Stimulated activated CD8-positive, alpha-beta memory T cell treated with anti-CD3 and anti-CD28 coated beads, Interleukin-7, amount 100 ng/mL, for 24 hours (primary cell): ENCODE results near the gene CCL22.
"Not testable (repeated sequence)": the region's sequence is repeated elsewhere in the genome, so short reads cannot be mapped to it uniquely, and the experiment has no call there.

ENCODE experiments used
- DNase-seq: peaks from one replicate; pipeline ENCODE4 v3.0.0-alpha.2; 2020; ENCODE audit warnings: low read depth

The CCL22 gene, protein sequence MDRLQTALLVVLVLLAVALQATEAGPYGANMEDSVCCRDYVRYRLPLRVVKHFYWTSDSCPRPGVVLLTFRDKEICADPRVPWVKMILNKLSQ

DNA sequence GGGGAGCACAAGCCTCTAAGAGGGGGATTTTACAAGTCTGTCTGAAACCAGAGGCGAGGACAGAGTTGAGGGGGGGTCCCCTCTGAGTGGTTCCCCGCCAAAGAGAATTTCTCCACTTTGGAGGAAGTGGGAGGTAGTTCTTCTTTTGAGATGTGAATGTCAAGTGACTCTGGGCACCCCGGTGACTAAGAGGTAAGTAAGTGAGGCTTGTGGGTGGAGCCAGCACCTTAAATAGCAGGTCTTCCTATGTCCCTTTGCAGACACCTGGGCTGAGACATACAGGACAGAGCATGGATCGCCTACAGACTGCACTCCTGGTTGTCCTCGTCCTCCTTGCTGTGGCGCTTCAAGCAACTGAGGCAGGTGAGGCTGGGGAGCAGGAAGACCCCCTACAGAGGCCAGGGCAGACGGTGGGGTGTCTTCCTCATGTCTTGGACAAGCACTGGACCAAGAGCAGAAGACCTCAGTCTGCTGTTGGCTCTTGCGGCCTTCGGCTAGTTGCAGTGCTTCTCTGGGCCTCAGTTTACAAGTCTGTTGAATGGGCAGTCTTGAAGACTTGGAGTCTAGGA is at the start of gene CCL22:
TSS of gene CCL22 (plus strand) at position 257 of the 569 bp plus-strand sequence. CDS start at position 291, 34 bp downstream.
- no peak for DNase-seq

DNA sequence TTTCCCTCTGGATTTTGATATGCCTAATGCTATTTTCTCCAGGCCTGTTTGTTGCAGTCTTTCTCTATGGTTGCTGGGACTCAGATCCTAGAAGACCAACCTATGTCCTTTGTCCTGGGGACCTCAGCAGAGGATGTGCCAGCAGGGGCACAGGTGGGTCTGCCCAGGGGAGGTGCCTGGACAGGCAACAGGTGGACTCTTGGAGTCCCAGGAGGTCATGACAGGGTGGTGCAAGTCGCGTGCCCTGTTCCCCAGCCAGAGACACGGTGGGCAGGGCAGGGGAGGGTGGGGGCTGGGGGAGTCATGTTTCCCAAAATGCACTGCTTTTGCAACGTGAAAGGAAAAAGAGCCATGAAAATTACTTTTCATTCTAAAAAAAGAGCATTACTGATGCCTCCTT is 47.8 kb upstream of the CCL22 start:
- DNase-seq = no peak

DNA sequence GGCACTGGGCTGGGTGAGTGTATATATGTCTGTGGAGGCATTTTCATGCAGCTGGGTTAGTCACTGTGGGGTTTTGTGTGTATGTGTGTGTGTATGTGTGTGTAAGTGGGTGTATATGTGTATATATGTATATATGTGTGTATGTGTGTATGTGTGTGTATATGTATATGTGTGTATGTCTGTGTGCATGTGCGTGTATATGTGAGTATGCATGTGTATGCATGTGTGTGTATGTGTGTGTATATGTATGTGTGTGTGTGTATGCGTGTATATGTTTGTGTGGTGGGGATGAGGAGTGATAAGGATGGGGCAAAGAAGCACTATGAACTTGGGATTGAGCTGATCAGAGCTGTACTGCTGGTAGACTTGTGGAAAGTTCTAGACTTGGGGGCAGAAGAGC is 45.1 kb upstream of the CCL22 start:
- DNase-seq = no peak

DNA sequence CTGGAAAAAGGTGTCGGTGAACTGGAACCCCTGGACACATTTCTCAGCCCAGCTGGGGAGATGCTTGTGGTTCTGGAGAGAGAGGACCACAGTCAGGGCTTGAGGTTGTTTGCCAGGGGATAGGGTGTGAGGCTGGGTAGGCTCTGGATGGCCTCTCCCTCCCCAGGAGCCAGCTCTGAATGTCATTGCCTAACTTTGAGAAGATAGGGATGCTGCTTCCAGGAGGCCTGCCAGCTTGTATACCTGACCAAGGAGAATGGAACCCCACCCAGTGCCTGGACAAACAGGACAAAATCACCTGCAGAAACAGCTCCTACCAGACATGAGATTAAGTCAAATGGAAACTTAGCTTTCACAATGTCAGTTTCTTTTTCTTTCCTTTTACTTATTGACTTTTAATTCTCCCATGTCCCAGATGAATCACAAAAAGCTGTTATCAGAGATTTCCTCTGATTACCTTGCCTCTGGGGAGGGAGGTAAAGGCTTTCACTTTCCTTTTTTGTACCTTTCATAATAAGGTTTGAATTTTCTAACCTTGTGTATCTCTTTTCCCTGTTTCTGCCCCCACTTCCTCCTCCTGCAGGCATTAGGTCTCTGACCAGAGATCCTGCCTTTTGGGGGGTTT is 44.3 kb upstream of the CCL22 start:
- no peak for DNase-seq

DNA sequence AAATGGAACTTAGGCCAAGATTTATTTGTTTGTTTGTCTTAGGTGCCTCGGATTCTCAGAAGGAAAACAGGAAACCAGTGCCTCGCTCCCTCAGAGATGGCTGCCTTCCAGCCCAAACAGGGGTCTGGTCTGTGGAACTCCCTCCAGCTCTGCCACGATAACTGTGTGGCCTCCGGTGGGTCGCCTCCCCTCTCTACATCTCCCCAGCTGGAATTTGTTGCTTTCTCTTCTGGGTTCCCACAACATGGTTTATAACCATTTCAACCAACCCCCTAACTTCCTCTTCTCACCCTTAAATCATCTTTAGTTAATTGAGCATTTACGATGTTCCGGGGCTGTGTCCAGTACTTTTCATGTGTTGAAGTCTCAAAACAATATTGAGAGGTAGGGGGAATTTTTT is 43.2 kb upstream of the CCL22 start:
- no peak for DNase-seq

DNA sequence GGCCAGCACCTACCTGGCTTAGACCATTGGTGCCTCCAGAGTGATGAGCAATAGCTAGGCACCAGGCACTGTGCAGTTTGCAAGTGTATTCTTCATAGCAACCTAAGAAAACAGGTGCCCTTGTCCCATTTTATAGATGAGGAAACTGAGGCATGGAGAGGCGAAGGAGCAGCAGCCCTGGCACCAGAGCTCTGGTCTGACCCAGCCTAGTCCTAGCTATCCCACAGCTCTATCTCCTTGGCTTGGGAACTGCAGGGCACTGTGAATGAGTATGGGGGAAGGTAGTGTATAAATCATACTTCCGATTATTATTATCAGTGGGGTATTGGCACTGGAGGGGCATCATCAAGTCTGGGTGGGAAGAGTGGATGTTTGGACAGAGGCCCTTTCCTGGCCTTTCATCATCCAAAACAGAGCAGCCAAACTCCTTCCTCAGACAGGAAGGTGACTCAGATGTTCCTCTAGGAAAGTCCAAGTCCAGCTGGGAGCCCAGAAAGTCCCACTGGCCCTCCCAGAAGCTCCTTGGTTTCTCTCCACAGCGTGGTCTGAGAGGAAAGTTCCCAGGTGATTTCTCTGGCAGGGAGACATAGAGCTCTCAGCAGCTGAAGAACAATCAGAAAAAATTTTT is 42.1 kb upstream of the CCL22 start:
- no peak for DNase-seq

DNA sequence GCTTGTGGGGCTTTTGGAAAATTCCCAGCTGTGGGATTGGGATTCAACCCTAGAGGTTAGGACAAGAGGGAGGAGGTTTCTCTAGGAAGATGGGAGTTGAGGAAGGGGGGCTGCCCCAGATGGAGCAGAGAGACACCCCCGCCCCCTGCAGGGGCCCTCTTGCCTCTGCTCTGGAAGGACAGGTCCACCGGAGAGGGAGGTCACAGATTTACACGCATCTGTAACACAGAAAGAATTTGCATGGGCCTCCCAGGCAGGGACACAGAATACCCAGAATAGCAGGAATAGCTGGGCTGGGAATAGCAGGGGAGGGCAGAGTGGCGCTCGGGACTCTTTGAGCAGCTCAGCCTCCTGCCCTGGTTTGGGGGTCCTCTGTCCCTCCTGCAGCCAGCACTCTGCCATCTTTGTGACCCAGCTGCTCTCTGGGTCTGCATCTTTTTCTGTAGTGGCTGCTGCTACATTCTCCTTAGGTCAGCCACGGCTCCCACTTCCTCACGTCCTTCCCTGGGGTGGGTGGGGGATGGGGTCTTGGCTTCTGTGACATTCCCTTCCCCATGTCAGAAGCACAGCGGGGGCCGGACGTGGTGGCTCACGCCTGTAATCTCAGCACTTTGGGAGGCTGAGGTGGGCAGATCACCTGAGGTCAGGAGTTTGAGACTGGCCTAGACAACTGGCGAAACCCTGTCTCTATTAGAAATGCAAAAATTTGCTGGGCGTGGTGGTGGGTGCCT is 40.2 kb upstream of the CCL22 start:
- no peak for DNase-seq

DNA sequence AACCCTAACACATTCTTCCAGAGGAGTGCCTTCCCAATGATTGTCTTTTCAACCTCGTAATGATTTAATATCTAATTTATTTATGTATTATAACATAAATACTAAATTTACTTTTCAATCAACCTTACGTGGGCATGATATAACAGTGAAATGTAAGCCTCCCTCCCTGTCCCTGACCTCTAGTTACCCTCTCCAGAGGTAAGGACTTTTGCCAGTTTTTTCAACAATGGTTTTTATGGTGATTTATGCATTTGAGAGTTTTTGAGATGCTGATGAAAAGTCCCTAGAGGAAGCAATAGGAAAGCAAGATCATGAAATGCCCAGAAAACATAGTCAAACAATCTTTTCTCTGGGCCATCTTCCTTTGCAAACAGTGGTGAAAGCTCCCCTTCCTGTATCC is 38.9 kb upstream of the CCL22 start:
- no peak for DNase-seq

DNA sequence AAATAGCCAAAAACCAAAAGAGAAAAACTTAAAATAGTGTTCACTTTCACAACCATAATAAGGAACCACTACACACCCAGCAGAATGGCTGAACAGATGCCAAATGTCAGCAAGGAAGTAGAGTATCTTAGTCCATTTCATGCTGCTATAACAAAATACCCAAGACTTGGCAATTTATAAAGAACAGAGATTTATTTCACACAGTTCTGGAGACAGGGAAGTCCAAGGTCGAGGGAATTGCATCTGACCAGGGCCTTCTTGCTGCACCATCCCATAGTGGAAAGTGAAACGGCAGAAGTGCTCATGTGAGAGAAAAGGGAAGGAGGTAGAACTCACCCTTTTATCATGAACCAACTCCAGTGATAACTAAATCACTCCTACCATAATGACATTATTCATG is 33.8 kb upstream of the CCL22 start:
- no peak for DNase-seq

DNA sequence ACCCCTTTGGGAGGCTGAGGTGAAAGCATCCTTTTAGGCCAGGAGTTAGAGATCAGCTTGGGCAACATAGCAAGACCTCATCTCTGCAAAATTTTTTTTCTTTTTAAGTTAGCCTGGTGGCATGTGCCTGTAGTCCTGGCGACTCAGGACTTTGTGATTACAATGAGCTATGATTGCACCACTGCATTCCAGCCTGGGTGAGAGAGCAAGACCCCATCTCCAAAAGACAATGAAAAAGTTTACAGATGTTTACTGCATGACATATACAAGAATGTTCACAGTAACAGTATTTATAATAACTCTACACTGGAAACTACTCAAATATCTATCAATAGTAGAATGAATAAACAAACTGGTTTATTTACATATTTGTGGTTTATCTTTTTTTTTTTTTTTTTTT is 33.1 kb upstream of the CCL22 start:
- DNase-seq = no peak

DNA sequence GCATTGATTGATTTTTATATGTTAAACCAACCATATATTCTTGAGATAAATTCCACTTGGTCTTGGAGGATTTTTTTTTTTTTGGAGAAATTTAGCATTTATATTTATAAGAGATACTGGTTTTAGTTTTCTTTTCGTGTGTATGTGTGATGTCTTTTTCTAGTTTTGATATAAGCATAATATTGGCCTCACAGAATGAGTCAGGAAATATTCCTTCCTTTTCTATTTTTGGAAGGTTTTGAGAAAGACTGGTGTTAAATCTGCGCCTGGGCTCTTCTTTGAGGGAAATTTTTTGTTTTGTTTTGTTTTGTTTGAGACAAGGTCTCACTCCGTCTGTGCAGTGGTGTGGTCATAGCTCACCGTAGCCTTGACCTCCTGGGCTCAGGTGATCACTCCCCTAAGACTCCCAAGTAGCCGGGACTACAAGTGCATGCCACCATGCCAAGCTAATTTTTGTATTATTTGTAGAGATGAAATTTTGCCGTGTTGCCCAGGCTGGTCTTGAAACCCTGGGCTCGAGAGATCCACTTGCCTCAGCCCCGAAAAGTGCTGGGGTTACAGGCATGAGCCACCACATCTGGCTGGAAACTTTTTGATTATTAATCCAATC is 28.8 kb upstream of the CCL22 start:
- DNase-seq = no peak

DNA sequence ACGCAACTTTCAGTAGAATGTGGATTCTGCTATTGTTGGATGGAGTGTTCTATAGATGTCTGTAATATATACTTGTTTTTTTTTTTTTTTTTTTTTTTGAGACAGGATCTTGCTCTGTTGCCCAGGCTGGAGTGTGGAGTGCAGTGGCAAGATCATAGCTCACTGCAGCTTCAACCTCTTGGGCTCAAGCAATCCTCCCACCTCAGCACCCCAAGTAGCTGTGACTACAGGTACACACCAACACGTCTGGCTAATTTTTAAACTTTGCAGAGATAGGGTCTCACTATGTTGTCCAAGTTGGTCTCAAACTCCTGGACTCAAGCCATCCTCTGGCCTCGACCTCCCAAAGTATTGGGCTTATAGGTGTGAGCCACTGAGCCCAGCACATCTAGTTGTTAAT is 27.2 kb upstream of the CCL22 start:
- no peak for DNase-seq

DNA sequence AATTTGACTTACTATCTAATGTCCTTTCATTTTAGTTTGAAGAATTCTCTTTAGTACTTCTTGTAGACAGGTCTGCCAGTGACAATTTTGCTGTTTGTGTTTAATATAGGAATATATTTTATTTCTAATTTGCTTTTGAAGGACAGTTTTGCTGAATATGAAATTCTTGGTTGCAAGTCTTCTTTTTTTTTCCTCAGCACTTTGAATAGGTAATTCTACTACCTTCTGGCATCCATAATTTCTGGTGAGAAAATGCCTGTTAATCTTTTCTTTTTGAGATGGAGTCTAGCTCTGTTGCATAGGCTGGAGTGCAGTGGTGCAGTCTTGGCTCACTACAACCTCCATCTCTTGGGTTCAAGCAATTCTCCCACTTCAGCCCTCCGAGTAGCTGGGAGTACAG is 25.2 kb upstream of the CCL22 start:
- DNase-seq = no peak

DNA sequence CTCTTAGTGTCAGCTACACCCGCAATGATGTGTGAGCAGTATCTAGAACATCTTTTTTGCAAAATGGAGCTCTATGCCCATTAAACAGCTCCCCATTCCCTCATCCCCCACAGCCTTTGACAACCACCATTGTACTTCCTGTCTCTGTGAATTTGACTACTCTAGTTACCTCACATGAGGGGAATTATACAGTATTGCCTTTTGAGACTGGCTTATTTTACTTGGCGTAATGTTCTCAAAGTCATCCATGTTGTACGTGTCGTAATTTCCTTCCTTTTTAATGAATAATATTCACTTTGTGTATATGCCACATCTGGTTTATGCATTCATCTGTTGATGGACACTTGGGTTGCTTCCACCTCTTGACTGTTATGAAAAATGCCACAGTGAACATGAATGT is 23.2 kb upstream of the CCL22 start:
- DNase-seq = no peak

DNA sequence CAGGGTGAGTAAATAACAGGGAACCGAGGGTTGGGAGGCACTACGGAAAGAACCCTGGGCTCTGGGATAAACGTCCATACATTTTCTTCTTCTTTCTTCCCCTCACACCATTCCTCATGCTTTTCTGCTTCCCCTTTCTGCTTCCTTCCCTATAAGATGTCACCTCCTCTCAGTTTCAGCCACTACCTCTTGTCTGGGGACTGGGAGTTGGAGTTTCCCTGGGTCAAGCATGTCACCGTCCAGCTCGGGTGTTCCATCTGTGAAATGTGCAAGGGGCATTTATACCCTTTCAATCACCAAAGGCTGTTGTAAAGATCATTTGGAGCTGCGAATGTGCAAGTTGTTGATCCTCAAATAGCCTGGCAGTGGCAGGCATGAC is 17.5 kb upstream of the CCL22 start:
- DNase-seq = no peak

DNA sequence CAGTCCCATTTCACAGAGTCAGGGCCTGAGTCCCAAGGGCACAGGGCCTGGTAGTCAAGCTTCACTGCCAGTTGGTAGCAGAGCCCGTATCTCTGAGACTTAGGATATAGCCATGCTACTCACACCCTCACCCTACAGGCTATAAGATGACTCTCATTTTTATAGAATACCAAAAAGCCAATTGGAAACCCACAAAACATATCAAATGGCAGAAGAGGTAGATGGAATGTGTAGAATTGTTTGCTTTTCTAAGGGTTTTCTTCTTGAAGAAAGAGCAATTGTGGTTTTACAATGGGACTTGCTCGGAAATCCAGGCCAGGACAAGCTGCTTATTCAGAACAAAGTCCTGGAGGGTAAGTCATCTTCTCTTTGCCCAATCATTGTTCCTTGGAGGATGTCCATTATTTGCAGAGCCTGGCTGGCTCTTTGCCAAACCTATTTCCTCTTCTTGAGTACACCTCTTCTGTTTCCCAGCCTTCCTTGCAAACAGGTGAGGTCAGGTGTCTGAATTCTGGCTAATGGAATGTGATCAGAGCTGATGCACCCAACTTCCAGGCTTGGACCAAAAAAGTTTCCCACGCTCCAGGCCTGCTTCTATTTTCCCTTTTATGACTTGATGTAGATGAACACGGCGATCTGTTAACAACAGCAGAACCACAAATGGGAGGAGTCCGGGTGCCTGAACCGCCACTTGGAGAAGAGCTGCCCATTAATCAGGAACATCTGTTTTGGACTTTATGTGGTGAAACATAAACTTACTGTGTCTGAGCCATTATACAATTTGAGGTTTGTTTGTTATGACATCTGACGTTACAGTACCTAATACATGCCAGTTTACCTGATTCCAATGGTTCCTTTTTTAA is 16.9 kb upstream of the CCL22 start:
- no peak for DNase-seq

DNA sequence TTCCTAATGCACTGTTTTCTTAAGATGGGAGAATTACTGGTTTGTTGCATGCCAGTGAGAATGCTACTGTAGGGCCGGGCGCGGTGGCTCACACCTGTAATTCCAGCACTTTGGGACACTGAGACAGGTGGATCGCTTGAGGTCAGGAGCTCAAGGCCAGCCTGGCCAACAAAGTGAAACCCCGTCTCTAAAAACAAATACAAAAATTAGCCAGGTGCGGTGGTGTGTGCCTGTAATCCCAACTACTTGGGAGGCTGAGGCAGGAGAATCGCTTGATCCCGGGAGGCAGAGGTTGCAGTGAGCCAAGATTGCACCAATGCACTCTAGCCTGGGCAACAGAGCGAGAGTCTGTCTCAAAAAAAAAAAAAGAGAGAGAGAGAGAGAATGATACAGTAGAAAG is 16.0 kb upstream of the CCL22 start:
- DNase-seq = not testable (repeated sequence)

DNA sequence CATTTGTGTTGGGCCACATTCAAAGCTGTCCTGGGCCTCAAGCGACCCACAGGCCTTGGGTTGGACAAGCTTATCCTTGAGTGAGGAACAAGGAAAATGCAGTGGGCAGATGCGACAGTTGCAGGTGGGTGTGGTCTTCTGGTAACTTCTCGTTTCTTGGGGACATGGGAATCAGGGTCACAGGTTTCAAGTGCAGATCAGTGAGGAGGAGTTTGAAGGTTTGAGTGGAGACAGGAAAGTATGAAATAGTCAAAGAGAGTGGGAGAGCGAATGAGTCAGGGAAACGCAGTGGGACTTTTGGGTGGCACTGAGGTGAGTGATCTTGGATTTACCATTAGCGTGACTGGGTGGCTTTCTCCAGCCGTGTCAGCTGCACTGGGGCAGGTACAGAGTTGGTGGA is 15.4 kb upstream of the CCL22 start:
- DNase-seq = no peak

DNA sequence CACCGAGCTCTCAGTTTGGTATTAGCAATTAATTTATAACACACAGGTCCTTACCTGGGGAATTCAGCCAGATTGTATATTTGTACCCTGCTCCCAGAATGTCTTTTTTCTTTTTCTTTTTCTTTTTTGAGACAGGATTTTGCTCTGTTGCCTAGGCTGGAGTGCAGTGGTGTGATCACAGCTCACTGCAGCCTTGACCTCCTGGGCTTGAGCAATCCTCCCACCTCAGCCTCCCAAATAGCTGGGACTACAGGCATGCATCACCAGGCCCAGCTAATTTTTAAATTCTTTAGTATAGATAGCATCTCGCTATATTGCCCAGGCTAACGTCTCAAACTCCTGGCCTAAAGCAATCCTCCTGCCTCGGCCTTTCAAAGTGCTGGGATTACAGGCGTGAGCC is 14.5 kb upstream of the CCL22 start:
- not testable (repeated sequence) for DNase-seq

DNA sequence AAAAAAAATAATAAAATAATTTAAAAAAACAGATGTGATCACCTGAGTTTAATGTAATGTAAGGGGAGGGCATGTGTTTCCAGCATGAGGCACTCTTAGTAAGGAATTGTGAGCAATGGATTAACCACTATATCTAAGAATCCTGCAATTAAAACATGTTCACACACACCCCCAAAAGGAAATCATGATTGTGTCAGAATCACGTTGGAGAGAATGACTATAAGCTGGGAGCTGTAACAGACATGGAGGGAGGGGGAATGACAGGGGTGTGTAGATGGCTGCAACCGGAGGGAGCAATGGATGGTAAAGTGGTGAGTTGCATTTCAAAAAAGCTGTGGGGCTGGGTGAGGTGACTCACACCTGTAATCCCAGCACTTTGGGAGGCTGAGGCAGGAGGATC is 13.6 kb upstream of the CCL22 start:
- DNase-seq = no peak

DNA sequence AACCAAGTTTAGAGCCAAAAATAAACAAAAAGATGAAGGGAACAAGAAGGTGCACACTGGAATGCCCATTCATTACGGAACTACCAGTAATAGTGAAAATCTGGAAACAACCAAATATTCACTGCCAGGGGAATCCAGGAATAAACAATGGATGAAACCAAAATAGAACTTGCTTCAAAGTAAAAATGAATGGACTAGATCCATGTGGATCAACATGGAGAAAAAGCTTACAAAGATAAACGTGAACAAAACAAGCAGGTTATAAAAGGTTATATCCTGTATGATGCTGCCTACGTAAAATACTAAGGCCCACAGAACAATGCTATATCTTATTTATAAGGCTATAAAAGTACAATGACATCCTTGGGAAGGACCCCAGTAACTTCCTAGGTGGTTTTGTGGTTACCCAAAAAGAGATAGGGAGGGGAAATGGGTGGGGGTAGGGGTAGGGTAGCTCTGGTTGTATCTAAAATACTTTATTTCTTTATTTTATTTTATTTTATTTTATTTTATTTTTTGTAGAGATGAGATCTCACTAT is 12.8 kb upstream of the CCL22 start:
- DNase-seq = no peak
